Fibroblast of lung (primary cell): Measurements from ENCODE around the gene EIF4B. TPM values are rescaled to one million over a fixed set of nuclear protein-coding genes. Genes with fewer than 3 reads are reported as not detected.

ENCODE experiments used
- DNase-seq, 2 donors: peaks; one replicate each; pipeline versions ENCODE4 v3.0.0 to v3.0.0-alpha.2; 2010; ENCODE audit warnings: low read depth in 2 of 2
- H2AFZ ChIP-seq: 2 replicates; pipeline ENCODE4 v1.5.1; 2012; ENCODE audit warnings: low read length, control low read depth, inconsistent platforms
- H3K27ac ChIP-seq: 2 replicates; pipeline ENCODE4 v1.5.1; 2011; ENCODE audit warnings: low read length, control low read depth; ENCODE audit not compliant: insufficient read depth
- H3K27me3 ChIP-seq: 2 replicates; pipeline ENCODE4 v1.5.1; 2011; ENCODE audit warnings: mild to moderate bottlenecking, low read length; ENCODE audit not compliant: control insufficient read depth, insufficient read depth
- H3K36me3 ChIP-seq: 2 replicates; pipeline ENCODE4 v1.5.1; 2011; ENCODE audit warnings: low read length; ENCODE audit not compliant: control insufficient read depth, insufficient read depth
- H3K4me1 ChIP-seq: 2 replicates; pipeline ENCODE4 v1.5.1; 2011; ENCODE audit warnings: low read length; ENCODE audit not compliant: control insufficient read depth, insufficient read depth; ENCODE audit errors: extremely low read depth
- H3K4me2 ChIP-seq: 2 replicates; pipeline ENCODE4 v1.5.1; 2011; ENCODE audit warnings: low read length, control low read depth; ENCODE audit not compliant: insufficient read depth; ENCODE audit errors: extremely low read depth
- H3K4me3 ChIP-seq, 4 experiments: fragments of 200-600 bp in 1 of 4; sonication (generic) in 1 of 4; replicated peaks in 1 of 4; 2 replicates each; pipeline ENCODE4 v1.5.1; 2011 to 2016; ENCODE audit warnings: low read length in 4 of 4, low read depth in 3 of 4, mild to moderate bottlenecking in 3 of 4, control low read depth in 2 of 4, inconsistent platforms in 1 of 4, mixed read lengths in 1 of 4; ENCODE audit not compliant: insufficient read depth in 1 of 4; ENCODE audit errors: control extremely low read depth in 1 of 4
- H3K79me2 ChIP-seq: 2 replicates; pipeline ENCODE4 v1.5.1; 2012; ENCODE audit warnings: mild to moderate bottlenecking, low read length, inconsistent platforms; ENCODE audit not compliant: control insufficient read depth, insufficient read depth
- H3K9ac ChIP-seq: 2 replicates; pipeline ENCODE4 v1.5.1; 2011; ENCODE audit warnings: mild to moderate bottlenecking, low read length, control low read depth; ENCODE audit not compliant: insufficient read depth
- H3K9me3 ChIP-seq: 2 replicates; pipeline ENCODE4 v1.5.1; 2012; ENCODE audit warnings: low read depth, low read length; ENCODE audit not compliant: control insufficient read depth, insufficient read depth
- H4K20me1 ChIP-seq: 2 replicates; pipeline ENCODE4 v1.5.1; 2011; ENCODE audit warnings: low read length; ENCODE audit not compliant: control insufficient read depth, insufficient read depth; ENCODE audit errors: extremely low read depth
- EZH2 ChIP-seq: IDR thresholded peaks from 2 replicates; pipeline ENCODE4 v1.5.1; 2012; ENCODE audit warnings: low read length, control low read depth, mild to moderate bottlenecking; ENCODE audit errors: missing control alignments
- polyA plus RNA-seq, 2 donors: library from polyadenylated mRNA; depleted of rRNA in 1 of 2; stranded (reverse) in 1 of 2; unstranded in 1 of 2; fragments of >200 nt; gene quantifications; 2 replicates each; pipeline ENCODE4 v1.2.1, GENCODE V29; 2011 to 2012; ENCODE audit warnings: missing spikeins in 1 of 2
- total RNA-seq: library from RNA; depleted of rRNA; stranded (reverse); fragments of >200 nt; gene quantifications from 2 replicates; pipeline ENCODE4 v1.2.1, GENCODE V29; 2014
- TF ChIP-seq, protein P1 (sequence below), 2 donors: IDR thresholded peaks in 1 of 2; conservative IDR thresholded peaks in 1 of 2; 1 replicate in 1 of 2; 2 replicates in 1 of 2; pipeline ENCODE4 v1.5.1; 2011 to 2012; ENCODE audit warnings: low read length in 2 of 2, control low read depth in 1 of 2, inconsistent platforms in 1 of 2, low read depth in 1 of 2, mild to moderate bottlenecking in 1 of 2

Gene EIF4B
- total and polyA plus RNA-seq, 2 donors (not counting 1 experiment from before 2014, with no cell fraction given) = 466 to 1,180 TPM

DNA sequence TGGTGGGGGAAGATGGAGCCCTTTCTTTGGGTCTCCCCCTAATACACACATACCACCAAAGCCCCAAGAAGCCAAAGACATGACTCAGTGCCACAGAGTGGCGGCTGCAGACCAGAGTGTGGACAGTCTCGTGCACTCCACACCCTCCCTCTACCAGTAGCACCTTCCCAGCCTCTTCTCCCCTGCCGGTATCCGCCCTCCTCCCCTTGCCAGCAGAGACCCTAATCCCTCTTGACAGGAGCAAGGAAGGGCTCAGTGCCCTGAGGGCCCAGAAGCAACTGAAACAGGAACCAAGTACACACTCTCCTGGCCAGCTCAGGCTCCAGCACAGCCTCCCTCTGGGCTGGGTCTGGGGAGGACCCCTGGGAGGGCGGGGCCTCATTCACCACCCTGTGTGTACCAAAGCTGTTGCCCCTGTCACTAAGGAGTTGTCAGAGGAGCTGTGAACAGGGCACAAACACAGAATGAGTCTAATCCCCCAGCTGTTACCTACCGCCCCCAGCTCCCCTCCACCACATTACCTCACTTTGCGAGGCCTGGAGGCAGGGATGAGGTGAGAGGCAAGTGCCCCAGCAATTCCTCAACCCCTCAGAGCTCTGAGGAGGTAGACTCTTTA lies 64.7 kb downstream of the EIF4B start:
- Histone ChIP-seq H4K20me1 (no peaks in the 10 kb centered on the region), H3K27me3 (no peaks in the 10 kb centered on the region), H3K36me3 (peaks cover 17% of the 10 kb centered on the region), H3K4me1 (peaks cover 34% of the 10 kb centered on the region), H3K9ac (no peak overlapping the region), H3K9me3 (no peaks in the 10 kb centered on the region), H3K79me2 (no peaks in the 10 kb centered on the region), H3K4me2 (no peak overlapping the region), H3K27ac (no peak overlapping the region), H2AFZ (no peak overlapping the region), H3K4me3 (no peak overlapping the region)
- DNase-seq = peak in 1 of 2 donors; percentile 51
- TF ChIP-seq, protein P1, sequence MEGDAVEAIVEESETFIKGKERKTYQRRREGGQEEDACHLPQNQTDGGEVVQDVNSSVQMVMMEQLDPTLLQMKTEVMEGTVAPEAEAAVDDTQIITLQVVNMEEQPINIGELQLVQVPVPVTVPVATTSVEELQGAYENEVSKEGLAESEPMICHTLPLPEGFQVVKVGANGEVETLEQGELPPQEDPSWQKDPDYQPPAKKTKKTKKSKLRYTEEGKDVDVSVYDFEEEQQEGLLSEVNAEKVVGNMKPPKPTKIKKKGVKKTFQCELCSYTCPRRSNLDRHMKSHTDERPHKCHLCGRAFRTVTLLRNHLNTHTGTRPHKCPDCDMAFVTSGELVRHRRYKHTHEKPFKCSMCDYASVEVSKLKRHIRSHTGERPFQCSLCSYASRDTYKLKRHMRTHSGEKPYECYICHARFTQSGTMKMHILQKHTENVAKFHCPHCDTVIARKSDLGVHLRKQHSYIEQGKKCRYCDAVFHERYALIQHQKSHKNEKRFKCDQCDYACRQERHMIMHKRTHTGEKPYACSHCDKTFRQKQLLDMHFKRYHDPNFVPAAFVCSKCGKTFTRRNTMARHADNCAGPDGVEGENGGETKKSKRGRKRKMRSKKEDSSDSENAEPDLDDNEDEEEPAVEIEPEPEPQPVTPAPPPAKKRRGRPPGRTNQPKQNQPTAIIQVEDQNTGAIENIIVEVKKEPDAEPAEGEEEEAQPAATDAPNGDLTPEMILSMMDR (conservative IDR thresholded peaks at IDR 0.05 in 1 of 2, IDR thresholded peaks at IDR 0.05 in 1 of 2; ENCODE audit: low read depth in 1 of 2, low read length in 2 of 2) = no peak

DNA sequence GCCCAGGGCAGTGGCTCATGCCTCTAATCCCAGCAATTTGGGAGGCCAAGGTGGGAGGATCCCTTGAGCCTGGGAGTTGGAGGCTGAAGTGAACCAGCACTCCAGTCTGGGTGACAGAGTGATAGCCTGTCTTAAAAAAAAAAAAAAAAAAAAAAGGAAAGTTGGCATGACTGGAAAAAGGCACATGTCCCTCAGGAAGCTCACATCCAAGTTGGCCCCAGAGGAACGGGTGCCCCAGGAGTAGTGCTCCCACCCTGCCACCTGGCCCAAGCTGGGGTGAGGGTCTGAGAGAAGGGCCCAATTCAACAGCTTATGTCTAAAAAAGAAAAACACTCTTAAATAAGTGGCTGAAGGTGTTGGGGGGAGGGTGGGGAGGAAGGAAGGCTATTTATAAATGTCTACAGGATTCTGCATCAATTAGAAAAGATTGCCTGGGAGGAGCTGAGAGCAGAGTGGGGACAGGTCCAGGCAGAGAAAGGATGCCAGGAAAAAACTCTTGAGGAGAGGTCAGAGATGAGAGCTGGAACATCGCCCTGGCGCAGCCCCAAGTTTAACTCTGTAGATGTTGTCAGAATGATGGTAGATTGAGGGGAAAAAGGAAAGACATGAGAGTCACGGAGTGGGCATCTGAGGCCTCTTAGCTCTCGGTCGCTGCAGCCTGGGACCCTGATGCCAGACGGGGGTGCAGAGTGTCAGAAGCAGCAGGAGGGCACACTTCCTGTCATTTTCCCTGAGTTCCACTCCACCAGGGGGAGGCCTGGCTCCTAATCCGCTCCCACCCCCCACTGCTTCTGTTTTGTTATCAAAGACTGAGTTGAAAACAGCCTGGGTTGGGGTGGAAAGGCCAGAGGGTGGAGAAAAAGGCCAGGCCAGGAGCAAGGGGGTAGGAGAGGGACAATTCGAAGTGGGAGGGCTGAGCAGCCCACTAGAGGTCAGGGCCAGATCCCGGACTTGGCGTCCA lies 65.6 kb downstream of the EIF4B start:
- peaks cover 27% of the 10 kb centered on the region for H3K4me1 ChIP-seq
- H3K79me2 ChIP-seq = no peaks in the 10 kb centered on the region
- no peak overlapping the region for H3K4me3 ChIP-seq
- H3K9ac ChIP-seq = no peak overlapping the region
- TF ChIP-seq EZH2 = no peak
- TF ChIP-seq, protein P1 (conservative IDR thresholded peaks at IDR 0.05 in 1 of 2, IDR thresholded peaks at IDR 0.05 in 1 of 2; ENCODE audit: low read depth in 1 of 2, low read length in 2 of 2) = peak; percentile 25 to 47
- H3K4me2 ChIP-seq = no peak overlapping the region
- no peaks in the 10 kb centered on the region for H4K20me1 ChIP-seq
- peaks cover 19% of the 10 kb centered on the region for H3K36me3 ChIP-seq
- peak; percentile 61 to 73 for DNase-seq
- no peaks in the 10 kb centered on the region for H3K9me3 ChIP-seq
- no peak overlapping the region for H3K27ac ChIP-seq
- no peak overlapping the region for H2AFZ ChIP-seq
- no peaks in the 10 kb centered on the region for H3K27me3 ChIP-seq

DNA sequence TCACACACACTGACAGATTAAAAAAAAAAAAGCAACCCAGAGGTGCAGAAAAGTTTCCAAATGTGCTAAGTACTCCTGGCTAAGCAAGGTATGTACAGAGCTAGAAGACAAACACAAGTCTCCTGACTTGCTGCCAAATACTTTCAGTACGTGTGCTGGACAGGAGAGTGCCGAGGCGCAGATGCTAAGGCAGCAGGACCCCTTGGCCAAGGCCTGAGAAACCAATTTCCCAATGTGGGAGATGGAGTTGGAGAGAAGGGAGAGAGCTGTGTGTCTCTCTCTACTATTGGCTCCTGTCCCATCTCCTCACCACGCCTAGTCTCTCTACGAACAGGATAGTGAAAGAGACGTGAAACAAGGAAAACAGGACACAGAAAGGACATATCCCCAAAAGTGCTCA lies 67.6 kb downstream of the EIF4B start:
- no peak overlapping the region for H3K4me3 ChIP-seq
- H3K4me1 ChIP-seq = peaks cover 19% of the 10 kb centered on the region
- no peak overlapping the region for H3K4me2 ChIP-seq
- peaks cover 19% of the 10 kb centered on the region for H3K36me3 ChIP-seq
- TF ChIP-seq EZH2 = no peak
- TF ChIP-seq, protein P1 (conservative IDR thresholded peaks at IDR 0.05 in 1 of 2, IDR thresholded peaks at IDR 0.05 in 1 of 2; ENCODE audit: low read depth in 1 of 2, low read length in 2 of 2) = no peak
- peaks cover 8% of the 10 kb centered on the region for H3K79me2 ChIP-seq
- DNase-seq = no peak
- no peak overlapping the region for H2AFZ ChIP-seq
- no peak overlapping the region for H3K9ac ChIP-seq
- no peak overlapping the region for H3K27ac ChIP-seq
- H3K27me3 ChIP-seq = no peaks in the 10 kb centered on the region
- H4K20me1 ChIP-seq = no peaks in the 10 kb centered on the region
- no peaks in the 10 kb centered on the region for H3K9me3 ChIP-seq
